Stomach (tissue), 9 donors: Measurements from ENCODE around the gene ABCA7. TPM values are rescaled to one million over a fixed set of nuclear protein-coding genes. Genes with fewer than 3 reads are reported as not detected.

Experiments used
- DNase-seq, 2 donors: peaks; one replicate each; pipeline versions ENCODE4 v3.0.0 to v3.0.0-alpha.2; 2013 to 2019
- H3K27ac ChIP-seq, 5 donors: fragments of 200-600 bp in 4 of 5; sonication (generic) in 4 of 5; one replicate each; pipeline ENCODE4 v1.5.1; 2013 to 2019; ENCODE audit warnings: mild to moderate bottlenecking in 1 of 5, moderate library complexity in 1 of 5
- H3K27me3 ChIP-seq, 3 donors: fragments of 200-600 bp; sonication (generic); one replicate each; pipeline ENCODE4 v1.5.1; 2017 to 2019; ENCODE audit warnings: mixed run types in 1 of 3
- H3K36me3 ChIP-seq, 4 donors: fragments of 200-600 bp; sonication (generic); 1 replicate in 3 of 4; 2 replicates in 1 of 4; pipeline ENCODE4 v1.5.1; 2016 to 2019
- H3K4me1 ChIP-seq, 4 donors: fragments of 200-600 bp; sonication (generic); one replicate each; pipeline ENCODE4 v1.5.1; 2016 to 2019
- H3K4me3 ChIP-seq, 4 donors: fragments of 200-600 bp; sonication (generic) in 3 of 4; one replicate each; pipeline ENCODE4 v1.5.1; 2016 to 2019; ENCODE audit warnings: mild to moderate bottlenecking in 1 of 4
- H3K9me3 ChIP-seq, 4 donors: fragments of 200-600 bp; sonication (generic); one replicate each; pipeline ENCODE4 v1.5.1; 2016 to 2019
- CTCF ChIP-seq, 7 experiments: fragments of 450-650 bp in 4 of 7; fragments of 200-600 bp in 3 of 7; sonication (generic) in 3 of 7; IDR thresholded peaks; one replicate each; pipeline ENCODE4 v1.5.1; 2016 to 2019; ENCODE audit warnings: antibody characterized with exemption in 7 of 7, control low read depth in 2 of 7, mild to moderate bottlenecking in 1 of 7
- EP300 ChIP-seq: sonication (generic); formaldehyde crosslinking; IDR thresholded peaks from one replicate; pipeline ENCODE4 v1.6.1; 2017; ENCODE audit warnings: antibody characterized with exemption
- POLR2A ChIP-seq, 4 donors: fragments of 450-650 bp; IDR thresholded peaks; one replicate each; pipeline ENCODE4 v1.6.1; 2016; ENCODE audit warnings: antibody characterized with exemption in 4 of 4, control low read depth in 2 of 4, mild to moderate bottlenecking in 1 of 4, moderate library complexity in 1 of 4
- POLR2AphosphoS5 ChIP-seq, 3 donors: sonication (generic); formaldehyde crosslinking; IDR thresholded peaks; one replicate each; pipeline ENCODE4 v1.6.1; 2016; ENCODE audit warnings: antibody characterized with exemption in 3 of 3
- WGBS, 5 donors: extraction: QIAGEN DNeasy Blood & Tissue Kit in 3 of 5; methylation state at CpG; one replicate each; pipeline versions ENCODE4 v1.1.5 to v1.1.7; 2013 to 2018; 5-methylcytosine and 5-hydroxymethylcytosine counted together
- intact Hi-C: fragments of 100-400 bp; cut with DNase I; formaldehyde crosslinking; loops from one replicate; pipeline ENCODE4 v1.15.1; 2023; ENCODE audit warnings: low total_unique reads
- polyA plus RNA-seq, 3 donors: library from polyadenylated mRNA; stranded (reverse); fragments of 200-250 nt; gene quantifications; one replicate each; pipeline ENCODE4 v1.2.3, GENCODE V29; 2013
- total RNA-seq, 5 donors: library from RNA; depleted of rRNA; stranded (reverse); fragments of >200 nt; gene quantifications; one replicate each; pipeline versions ENCODE4 v1.1.0 to v1.2.3, GENCODE V29; 2014 to 2016
- donor health status: healthy with polysubstance abuse.
- donor health status: Bipolar disorder and iron deficiency.
- donor health status: healthy.

ABCA7 gene
- total and polyA plus RNA-seq, 8 donors = 5.1 to 144 (median 34.7) TPM

- Histone ChIP-seq H3K27ac (no peak overlapping the region), H3K4me3 (no peak overlapping the region), H3K9me3 (peaks cover 4 to 37% (median 29%) of the 10 kb centered on the region in 4 donors), H3K27me3 (no peaks in the 10 kb centered on the region), H3K36me3 (peaks cover 0 to 34% (median 12%) of the 10 kb centered on the region in 4 donors), H3K4me1 (no peaks in the 10 kb centered on the region)
- 87 to 94% (median 94%) methylated on average over 15 to 28 of the region's 28 CpGs for WGBS, 5 donors
- TF ChIP-seq POLR2AphosphoS5 (IDR thresholded peaks at IDR 0.05) (no peak), POLR2A (IDR thresholded peaks at IDR 0.05) (no peak), CTCF (IDR thresholded peaks at IDR 0.05) (no peak), EP300 (no peak)
- intact Hi-C loops = no loop called here
- no peak for DNase-seq
These were observed 14.5 kb downstream of the ABCA7 start for GRCh38 chr19:1054102-1055027.

GRCh38 chr19:1055028-1055425 is 15.1 kb downstream of the ABCA7 start:
- no peak overlapping the region for H3K27ac ChIP-seq
- no peak overlapping the region for H3K4me3 ChIP-seq
- 91 to 97% (median 94%) methylated on average over 13 to 14 of the region's 14 CpGs for WGBS, 5 donors
- H3K27me3 ChIP-seq = no peaks in the 10 kb centered on the region
- no peaks in the 10 kb centered on the region for H3K4me1 ChIP-seq
- peaks cover 4 to 37% (median 29%) of the 10 kb centered on the region in 4 donors for H3K9me3 ChIP-seq
- H3K36me3 ChIP-seq = peaks cover 0 to 34% (median 12%) of the 10 kb centered on the region in 4 donors
- DNase-seq = no peak
- intact Hi-C loops = no loop called here
- TF ChIP-seq CTCF (IDR thresholded peaks at IDR 0.05) (no peak), POLR2AphosphoS5 (IDR thresholded peaks at IDR 0.05) (no peak), POLR2A (IDR thresholded peaks at IDR 0.05) (no peak)

GRCh38 chr19:1055886-1056620 is 16.1 kb downstream of the ABCA7 start:
- Histone ChIP-seq H3K27me3 (no peaks in the 10 kb centered on the region), H3K4me1 (no peaks in the 10 kb centered on the region), H3K9me3 (peaks cover 4 to 37% (median 29%) of the 10 kb centered on the region in 4 donors), H3K36me3 (peaks cover 0 to 34% (median 12%) of the 10 kb centered on the region in 4 donors), H3K27ac (no peak overlapping the region), H3K4me3 (no peak overlapping the region)
- intact Hi-C loops = no loop called here
- WGBS, 5 donors = 92 to 97% (median 94%) methylated on average over 11 to 20 of the region's 20 CpGs
- TF ChIP-seq CTCF (IDR thresholded peaks at IDR 0.05) (no peak), POLR2AphosphoS5 (IDR thresholded peaks at IDR 0.05) (no peak), EP300 (no peak), POLR2A (IDR thresholded peaks at IDR 0.05) (no peak)
- DNase-seq = no peak

- H3K27me3 ChIP-seq = no peaks in the 10 kb centered on the region
- WGBS, 5 donors = 19 to 55% (median 48%) methylated on average over 3 of the region's 3 CpGs
- intact Hi-C loops = no loop called here
- peaks cover 0 to 34% (median 12%) of the 10 kb centered on the region in 4 donors for H3K36me3 ChIP-seq
- no peak for DNase-seq
- H3K4me1 ChIP-seq = no peaks in the 10 kb centered on the region
- H3K9me3 ChIP-seq = peaks cover 4 to 37% (median 29%) of the 10 kb centered on the region in 4 donors
- no peak overlapping the region for H3K27ac ChIP-seq
- H3K4me3 ChIP-seq = no peak overlapping the region
- TF ChIP-seq EP300 (no peak), CTCF (IDR thresholded peaks at IDR 0.05) (peak in 1 of 7 experiments; percentile 21)
These were observed 17.4 kb downstream of the ABCA7 start for GRCh38 chr19:1057176-1057855.
